GM18867 (cell line): ENCODE data around the gene LGR6.

ENCODE experiments used
- ATAC-seq: cut with Tn5 transposase; IDR thresholded peaks from one replicate; pipeline ENCODE4 v1.9.1; 2021; ENCODE audit warnings: mild to moderate bottlenecking, moderate library complexity; ENCODE audit not compliant: unreplicated experiment

LGR6 gene

GRCh38 chr1:202281316-202282024, 87.9 kb downstream of the LGR6 start:
- no peak for ATAC-seq

GRCh38 chr1:202282025-202282371, 88.4 kb downstream of the LGR6 start:
- ATAC-seq = no peak

GRCh38 chr1:202282596-202283283, 89.1 kb downstream of the LGR6 start:
- ATAC-seq = no peak

GRCh38 chr1:202283379-202283844, 89.8 kb downstream of the LGR6 start:
- ATAC-seq = no peak

- no peak for ATAC-seq
Measured at GRCh38 chr1:202283991-202284390, 90.4 kb downstream of the LGR6 start.

GRCh38 chr1:202285908-202286307, 92.3 kb downstream of the LGR6 start:
- no peak for ATAC-seq

- no peak for ATAC-seq
Measured at GRCh38 chr1:202286622-202287097, 93.1 kb downstream of the LGR6 start.

GRCh38 chr1:202287196-202287595, 93.6 kb downstream of the LGR6 start:
- no peak for ATAC-seq

- ATAC-seq = no peak
Measured at GRCh38 chr1:202288177-202288576, 94.6 kb downstream of the LGR6 start.

- ATAC-seq = no peak
Measured at GRCh38 chr1:202289009-202289408, 95.4 kb downstream of the LGR6 start.

- no peak for ATAC-seq
Measured at GRCh38 chr1:202291001-202291400, 97.4 kb downstream of the LGR6 start.

- no peak for ATAC-seq
Measured at GRCh38 chr1:202291961-202292712, 98.5 kb downstream of the LGR6 start.

- no peak for ATAC-seq
Measured at GRCh38 chr1:202292773-202293172, 99.2 kb downstream of the LGR6 start.

GRCh38 chr1:202293569-202293968, 100.0 kb downstream of the LGR6 start:
- no peak for ATAC-seq

- ATAC-seq = no peak
Measured at GRCh38 chr1:202302166-202302565, 108.6 kb downstream of the LGR6 start.

- no peak for ATAC-seq
Measured at GRCh38 chr1:202304375-202304774, 110.8 kb downstream of the LGR6 start.

- no peak for ATAC-seq
Measured at GRCh38 chr1:202305168-202305567, 111.6 kb downstream of the LGR6 start.

GRCh38 chr1:202306535-202307345, 113.1 kb downstream of the LGR6 start:
- no peak for ATAC-seq

- no peak for ATAC-seq
Measured at GRCh38 chr1:202310071-202310725, 116.6 kb downstream of the LGR6 start.

GRCh38 chr1:202310746-202311145, 117.1 kb downstream of the LGR6 start:
- ATAC-seq = no peak
